SKM-1 (cell line): Measurements from ENCODE around the gene OTUD4.
A peak's percentile ranks its signal among the peaks of the same experiment; 100 is the strongest.
"Not testable (repeated sequence)": the region's sequence is repeated elsewhere in the genome, so short reads cannot be mapped to it uniquely, and the experiment has no call there.

Experiments
- DNase-seq: peaks from one replicate; lab custom pipeline; 2025; ENCODE audit not compliant: unreplicated experiment; lab: John Stamatoyannopoulos, UW

OTUD4 gene

GRCh38 chr4:145180298-145181090 is at the start of gene OTUD4:
TSS of gene OTUD4 (minus strand) at chr4:145180589. CDS start at chr4:145179973, 616 bp downstream.
- peak; percentile 90 for DNase-seq

- not testable (repeated sequence) for DNase-seq
These were observed 42.8 kb upstream of the OTUD4 start for GRCh38 chr4:145223228-145223627.

- DNase-seq, result not testable (repeated sequence)
These were observed 41.1 kb upstream of the OTUD4 start for GRCh38 chr4:145221529-145221928.

GRCh38 chr4:145219090-145219489 is 38.7 kb upstream of the OTUD4 start:
- no peak for DNase-seq

GRCh38 chr4:145218251-145218650 is 37.9 kb upstream of the OTUD4 start:
- DNase-seq, result no peak

- no peak for DNase-seq
These were observed 37.0 kb upstream of the OTUD4 start for GRCh38 chr4:145217349-145217748.

- no peak for DNase-seq
These were observed 36.1 kb upstream of the OTUD4 start for GRCh38 chr4:145216535-145216934.

GRCh38 chr4:145213245-145213644 is 32.9 kb upstream of the OTUD4 start:
- DNase-seq, result no peak

- DNase-seq, result no peak
These were observed 27.5 kb upstream of the OTUD4 start for GRCh38 chr4:145207934-145208333.

- DNase-seq, result no peak
These were observed 23.0 kb upstream of the OTUD4 start for GRCh38 chr4:145203410-145203809.

GRCh38 chr4:145200366-145200765 is 20.0 kb upstream of the OTUD4 start:
- DNase-seq, result no peak

GRCh38 chr4:145199051-145199716 is 18.8 kb upstream of the OTUD4 start:
- no peak for DNase-seq

- no peak for DNase-seq
These were observed 16.4 kb upstream of the OTUD4 start for GRCh38 chr4:145196747-145197146.

- DNase-seq, result no peak
These were observed 15.0 kb upstream of the OTUD4 start for GRCh38 chr4:145195167-145195952.

GRCh38 chr4:145189981-145190380 is 9.6 kb upstream of the OTUD4 start:
- no peak for DNase-seq

- DNase-seq, result no peak
These were observed 6.3 kb upstream of the OTUD4 start for GRCh38 chr4:145186729-145187128.

GRCh38 chr4:145183581-145183980 is 3.2 kb upstream of the OTUD4 start:
- DNase-seq, result no peak

GRCh38 chr4:145183023-145183422 is 2.6 kb upstream of the OTUD4 start:
- no peak for DNase-seq

GRCh38 chr4:145182222-145182621 is 1.8 kb upstream of the OTUD4 start:
- DNase-seq, result no peak

- no peak for DNase-seq
These were observed 707 bp upstream of the OTUD4 start for GRCh38 chr4:145181091-145181501.

GRCh38 chr4:145179861-145180297 is 510 bp downstream of the OTUD4 start:
- not testable (repeated sequence) for DNase-seq
